Esophagus squamous epithelium (tissue), 5 donors: ENCODE data around the gene LHX1. TPM values are rescaled to one million over a fixed set of nuclear protein-coding genes. Genes with fewer than 3 reads are reported as not detected.

ENCODE experiments used
- DNase-seq: peaks from one replicate; lab custom pipeline; 2025; lab: John Stamatoyannopoulos, UW
- H3K27ac ChIP-seq, 4 donors: fragments of 200-600 bp; sonication (generic); one replicate each; pipeline ENCODE4 v1.5.1; 2016 to 2019; ENCODE audit warnings: mild to moderate bottlenecking in 1 of 4
- H3K27me3 ChIP-seq, 4 donors: fragments of 200-600 bp; sonication (generic); 1 replicate in 3 of 4; 2 replicates in 1 of 4; pipeline versions ENCODE4 v1.5.1 to v1.6.0; 2017 to 2021; ENCODE audit warnings: antibody characterized with exemption in 1 of 4
- H3K36me3 ChIP-seq, 3 donors: fragments of 200-600 bp; sonication (generic); one replicate each; pipeline ENCODE4 v1.5.1; 2016 to 2019
- H3K4me1 ChIP-seq, 3 donors: fragments of 200-600 bp; sonication (generic); one replicate each; pipeline ENCODE4 v1.5.1; 2017 to 2019
- H3K4me3 ChIP-seq, 4 donors: fragments of 200-600 bp; sonication (generic); 1 replicate in 3 of 4; 2 replicates in 1 of 4; pipeline ENCODE4 v1.5.1; 2016 to 2019; ENCODE audit warnings: mild to moderate bottlenecking in 2 of 4, moderate library complexity in 1 of 4
- H3K9me3 ChIP-seq, 3 donors: fragments of 200-600 bp; sonication (generic); one replicate each; pipeline ENCODE4 v1.5.1; 2016 to 2019
- POLR2A ChIP-seq, 4 donors: fragments of 450-650 bp; IDR thresholded peaks; one replicate each; pipeline ENCODE4 v1.6.1; 2017; ENCODE audit warnings: antibody characterized with exemption in 4 of 4, mild to moderate bottlenecking in 4 of 4, moderate library complexity in 3 of 4
- WGBS, 2 donors: methylation state at CpG; one replicate each; pipeline ENCODE4 v1.1.5; 2018; 5-methylcytosine and 5-hydroxymethylcytosine counted together
- intact Hi-C: fragments of 100-400 bp; cut with DNase I; formaldehyde crosslinking; loops from one replicate; pipeline ENCODE4 v1.15.0; 2022
- total RNA-seq, 4 donors: library from RNA; depleted of rRNA; stranded (reverse); fragments of >200 nt; gene quantifications; one replicate each; pipeline ENCODE4 v1.1.0, GENCODE V29; 2016
- TF ChIP-seq, protein P1 (sequence below), 6 experiments: fragments of 450-650 bp in 4 of 6; fragments of 200-600 bp in 2 of 6; sonication (generic) in 2 of 6; IDR thresholded peaks; one replicate each; pipeline ENCODE4 v1.5.1; 2016 to 2019; ENCODE audit warnings: antibody characterized with exemption in 6 of 6, mild to moderate bottlenecking in 4 of 6, moderate library complexity in 4 of 6
- donor health status: DM: yes; HTN: yes; CAD: no.

The LHX1 gene
- total RNA-seq, 4 donors from 2014 or later: not detected

DNA sequence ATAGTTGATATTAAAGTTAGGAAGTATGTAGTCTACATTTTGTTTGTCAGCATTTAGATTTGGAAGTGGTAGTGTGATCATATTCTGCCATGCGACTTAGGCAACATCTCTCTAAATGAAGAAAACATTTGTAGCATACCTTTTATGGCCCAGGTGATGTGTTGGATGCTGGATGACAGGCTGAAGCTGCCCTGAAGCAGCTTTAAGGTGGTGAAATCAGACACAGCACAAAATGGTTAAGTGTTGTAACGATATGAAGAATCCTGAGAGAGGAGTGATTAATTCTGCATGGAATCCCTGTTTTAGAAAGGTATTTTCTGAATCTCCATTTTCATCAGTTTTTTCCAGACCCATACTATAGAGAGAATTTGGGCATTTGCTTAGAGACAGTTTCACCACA is 39.8 kb downstream of the LHX1 start:
- H3K4me3 ChIP-seq: no peak overlapping the region
- no peak for TF ChIP-seq POLR2A (IDR thresholded peaks at IDR 0.05)
- TF ChIP-seq, protein P1, sequence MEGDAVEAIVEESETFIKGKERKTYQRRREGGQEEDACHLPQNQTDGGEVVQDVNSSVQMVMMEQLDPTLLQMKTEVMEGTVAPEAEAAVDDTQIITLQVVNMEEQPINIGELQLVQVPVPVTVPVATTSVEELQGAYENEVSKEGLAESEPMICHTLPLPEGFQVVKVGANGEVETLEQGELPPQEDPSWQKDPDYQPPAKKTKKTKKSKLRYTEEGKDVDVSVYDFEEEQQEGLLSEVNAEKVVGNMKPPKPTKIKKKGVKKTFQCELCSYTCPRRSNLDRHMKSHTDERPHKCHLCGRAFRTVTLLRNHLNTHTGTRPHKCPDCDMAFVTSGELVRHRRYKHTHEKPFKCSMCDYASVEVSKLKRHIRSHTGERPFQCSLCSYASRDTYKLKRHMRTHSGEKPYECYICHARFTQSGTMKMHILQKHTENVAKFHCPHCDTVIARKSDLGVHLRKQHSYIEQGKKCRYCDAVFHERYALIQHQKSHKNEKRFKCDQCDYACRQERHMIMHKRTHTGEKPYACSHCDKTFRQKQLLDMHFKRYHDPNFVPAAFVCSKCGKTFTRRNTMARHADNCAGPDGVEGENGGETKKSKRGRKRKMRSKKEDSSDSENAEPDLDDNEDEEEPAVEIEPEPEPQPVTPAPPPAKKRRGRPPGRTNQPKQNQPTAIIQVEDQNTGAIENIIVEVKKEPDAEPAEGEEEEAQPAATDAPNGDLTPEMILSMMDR (IDR thresholded peaks at IDR 0.05): no peak
- no peaks in the 10 kb centered on the region for H3K27me3 ChIP-seq
- WGBS, 2 donors: 90 to 93% methylated on average over 2 of the region's 2 CpGs
- no peak overlapping the region for H3K27ac ChIP-seq
- intact Hi-C loops: no loop called here
- H3K36me3 ChIP-seq: no peaks in the 10 kb centered on the region
- DNase-seq: no peak
- peaks cover 0 to 41% (median 12%) of the 10 kb centered on the region in 3 donors for H3K4me1 ChIP-seq
- no peaks in the 10 kb centered on the region for H3K9me3 ChIP-seq

DNA sequence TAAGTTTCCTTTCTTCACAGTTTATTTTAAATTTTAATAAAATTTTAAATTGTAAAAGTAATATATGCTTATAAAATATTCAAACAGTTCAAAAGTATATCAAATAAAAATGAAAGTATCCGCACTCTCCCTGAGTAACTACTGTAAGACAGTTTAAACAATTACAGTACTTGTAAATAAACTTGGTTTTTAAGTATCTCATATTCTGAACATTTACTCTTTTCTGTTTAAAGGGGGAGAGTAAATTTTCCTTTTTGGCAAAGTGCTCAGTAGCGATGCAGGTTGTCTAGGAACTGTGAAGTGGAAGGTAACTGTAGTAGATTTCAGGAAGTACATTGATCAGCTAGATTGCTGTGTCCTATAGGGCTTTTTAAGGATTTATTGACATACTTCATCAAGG is 40.3 kb downstream of the LHX1 start:
- Histone ChIP-seq H3K9me3 (no peaks in the 10 kb centered on the region), H3K27me3 (no peaks in the 10 kb centered on the region), H3K36me3 (no peaks in the 10 kb centered on the region), H3K4me1 (peaks cover 0 to 36% (median 12%) of the 10 kb centered on the region in 3 donors), H3K4me3 (no peak overlapping the region), H3K27ac (no peak overlapping the region)
- intact Hi-C loops: no loop called here
- WGBS, 2 donors: 97 to 99% methylated on average over 2 of the region's 2 CpGs
- DNase-seq: no peak
- TF ChIP-seq POLR2A (IDR thresholded peaks at IDR 0.05): no peak
- TF ChIP-seq, protein P1 (IDR thresholded peaks at IDR 0.05): no peak

DNA sequence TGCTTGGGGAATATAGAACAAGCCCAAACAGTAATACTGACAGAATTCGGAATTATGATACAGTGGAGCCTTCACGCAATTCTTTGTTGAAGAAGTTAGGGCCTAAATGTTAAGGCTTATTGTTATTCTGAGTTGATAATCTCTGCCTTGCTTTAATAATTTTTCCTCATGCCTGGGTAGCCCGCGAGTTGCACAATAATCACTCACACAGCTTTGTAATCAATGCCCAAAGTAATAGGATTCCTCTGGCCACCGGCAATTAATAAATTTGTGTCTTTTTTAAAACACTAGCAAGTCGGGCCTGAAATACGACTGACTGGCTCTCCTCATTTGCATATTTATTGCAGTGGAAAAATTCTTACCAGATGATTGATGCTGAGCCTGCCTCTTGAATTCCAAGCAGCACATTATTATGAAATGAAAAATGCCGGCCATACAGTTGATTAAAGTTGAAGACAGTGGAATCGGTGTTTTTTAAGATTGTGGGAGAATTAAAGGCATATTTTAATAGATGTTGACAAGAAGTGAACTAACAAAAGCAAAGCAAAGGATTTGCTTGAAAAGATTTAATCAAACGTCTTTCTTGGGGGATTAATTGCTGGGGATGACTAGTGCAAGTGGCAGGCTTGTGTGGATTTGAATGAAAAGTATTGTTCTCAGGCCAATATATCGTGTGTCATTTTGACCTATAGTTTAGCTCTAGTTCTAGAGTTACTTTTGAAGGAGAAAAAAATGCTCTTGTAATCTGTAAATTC is 41.7 kb downstream of the LHX1 start:
- no peak for TF ChIP-seq POLR2A (IDR thresholded peaks at IDR 0.05)
- TF ChIP-seq, protein P1 (IDR thresholded peaks at IDR 0.05): no peak
- Histone ChIP-seq H3K36me3 (peaks cover 0 to 5% (median 0%) of the 10 kb centered on the region in 3 donors), H3K27ac (peak overlapping the region in 1 of 4 donors; percentile 36), H3K4me1 (peaks cover 0 to 24% (median 6%) of the 10 kb centered on the region in 3 donors), H3K27me3 (no peaks in the 10 kb centered on the region), H3K4me3 (no peak overlapping the region), H3K9me3 (no peaks in the 10 kb centered on the region)
- 48 to 54% methylated on average over 11 of the region's 11 CpGs for WGBS, 2 donors
- no peak for DNase-seq
- intact Hi-C loops: no loop called here

DNA sequence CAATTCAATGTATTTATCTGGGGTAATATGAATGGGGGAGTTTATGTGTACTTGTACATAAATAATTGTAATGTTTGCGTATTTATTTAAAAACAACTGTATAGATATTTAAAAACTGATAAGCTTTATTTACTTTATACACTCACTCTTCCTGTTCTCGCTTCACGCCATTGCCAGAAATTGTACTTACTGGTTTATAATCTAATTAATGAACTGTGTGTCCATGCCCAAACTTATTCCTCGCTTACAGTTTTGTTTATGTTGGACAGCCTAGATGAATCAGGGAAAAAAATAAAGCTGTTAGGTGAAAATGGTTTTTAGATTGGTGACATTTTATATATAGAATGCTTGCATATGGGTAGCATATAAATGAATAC is 42.3 kb downstream of the LHX1 start:
- Histone ChIP-seq H3K36me3 (peaks cover 0 to 5% (median 0%) of the 10 kb centered on the region in 3 donors), H3K4me1 (peaks cover 0 to 24% (median 6%) of the 10 kb centered on the region in 3 donors), H3K4me3 (no peak overlapping the region), H3K9me3 (no peaks in the 10 kb centered on the region), H3K27ac (peak overlapping the region in 1 of 4 donors; percentile 36), H3K27me3 (no peaks in the 10 kb centered on the region)
- intact Hi-C loops: no loop called here
- 66 to 68% methylated on average over 4 of the region's 4 CpGs for WGBS, 2 donors
- TF ChIP-seq, protein P1 (IDR thresholded peaks at IDR 0.05): no peak
- no peak for TF ChIP-seq POLR2A (IDR thresholded peaks at IDR 0.05)
- no peak for DNase-seq

DNA sequence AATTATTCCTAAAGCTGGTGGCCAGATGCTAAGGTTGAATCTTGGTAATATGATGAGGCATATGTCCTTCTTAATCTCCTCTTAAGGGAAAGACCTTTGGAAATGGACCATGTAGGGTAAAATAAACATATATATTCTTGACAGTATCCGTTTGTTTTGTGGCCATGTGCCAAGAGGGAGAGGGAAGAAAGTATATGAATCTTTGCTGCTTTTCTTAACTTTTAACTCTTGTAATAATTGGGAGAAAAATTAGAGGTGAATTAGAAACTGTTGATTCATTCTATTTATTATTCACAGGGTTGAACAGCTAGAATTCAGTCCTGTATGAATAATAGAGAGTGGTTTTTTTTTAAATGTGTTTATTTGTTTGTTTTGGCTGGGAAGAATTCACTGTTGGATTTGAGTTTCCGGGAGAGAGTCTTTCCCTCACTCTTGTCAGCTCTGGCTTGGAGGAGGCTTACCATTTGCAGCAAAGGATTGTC is 43.0 kb downstream of the LHX1 start:
- no peak for DNase-seq
- H3K9me3 ChIP-seq: no peaks in the 10 kb centered on the region
- peaks cover 0 to 24% (median 6%) of the 10 kb centered on the region in 3 donors for H3K4me1 ChIP-seq
- intact Hi-C loops: no loop called here
- H3K27ac ChIP-seq: no peak overlapping the region
- no peaks in the 10 kb centered on the region for H3K27me3 ChIP-seq
- TF ChIP-seq, protein P1 (IDR thresholded peaks at IDR 0.05): no peak
- TF ChIP-seq POLR2A (IDR thresholded peaks at IDR 0.05): no peak
- 11 to 34% methylated on average over 2 of the region's 2 CpGs for WGBS, 2 donors
- no peak overlapping the region for H3K4me3 ChIP-seq
- H3K36me3 ChIP-seq: peaks cover 0 to 10% (median 0%) of the 10 kb centered on the region in 3 donors
